ENCODE measurements around the gene CDH13.

CDH13 gene

DNA sequence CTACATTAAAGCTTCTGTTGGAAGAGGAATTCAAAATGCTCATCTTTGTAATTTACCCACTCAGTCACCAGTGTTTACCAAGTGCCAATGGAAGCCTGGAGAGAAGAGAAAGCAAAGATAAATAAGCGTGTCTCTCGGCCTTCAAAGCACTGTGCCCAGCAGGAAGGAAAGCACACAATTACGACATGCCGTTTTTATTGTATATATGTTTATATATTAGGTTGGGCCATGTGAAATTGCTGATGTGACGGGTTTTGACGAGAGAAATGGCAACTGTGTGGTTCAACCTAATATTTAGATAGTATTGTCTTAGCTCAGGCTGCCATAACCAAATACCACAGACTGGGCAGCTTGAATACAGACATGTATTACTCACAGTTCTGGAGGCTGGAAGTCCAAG, 1101.7 kb downstream of the CDH13 start:
- H3K4me3 ChIP-seq (ENCODE audit: low read length) = no peak overlapping the region
- H3K27ac ChIP-seq (ENCODE audit: low read length) = no peak overlapping the region
- H3K27me3 ChIP-seq (ENCODE audit: control insufficient read depth, insufficient read depth, low read length) = no peaks in the 10 kb centered on the region
- no peaks in the 10 kb centered on the region for H3K36me3 ChIP-seq (ENCODE audit: control insufficient read depth, insufficient read depth, low read length)
- WGBS (ENCODE audit: insufficient coverage, insufficient read length) = 100% methylated on average over 2 of the region's 6 CpGs
- no peaks in the 10 kb centered on the region for H3K4me1 ChIP-seq (ENCODE audit: control insufficient read depth, insufficient read depth, low read length)
- no peak for DNase-seq (ENCODE audit: low read depth, low spot score)
- H3K9me3 ChIP-seq (ENCODE audit: control insufficient read depth, insufficient read depth, low read length) = no peaks in the 10 kb centered on the region

DNA sequence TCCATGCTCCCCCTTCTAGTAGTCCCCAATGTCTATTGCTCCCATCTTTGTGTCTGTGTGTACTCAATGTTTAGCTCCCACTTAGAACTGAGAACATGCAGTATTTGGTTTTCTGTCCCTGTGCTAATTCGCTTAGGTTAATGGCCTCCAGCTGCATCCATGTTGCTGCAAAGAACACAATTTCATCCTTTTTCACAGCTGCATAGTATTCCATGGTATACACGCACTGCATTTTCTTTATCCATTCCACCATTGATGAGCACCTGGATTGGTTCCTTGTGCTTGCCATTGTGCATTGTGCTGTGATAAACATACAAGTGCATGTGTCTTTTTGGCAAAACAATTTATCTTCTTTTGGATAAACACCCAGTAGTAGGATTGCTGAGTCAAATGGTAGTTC, 1104.0 kb downstream of the CDH13 start:
- DNase-seq (ENCODE audit: low read depth, low spot score) = no peak
- Histone ChIP-seq H3K9me3 (ENCODE audit: control insufficient read depth, insufficient read depth, low read length) (no peaks in the 10 kb centered on the region; the same call in 1 of the 2 replicates), H3K27me3 (ENCODE audit: control insufficient read depth, insufficient read depth, low read length) (no peaks in the 10 kb centered on the region), H3K27ac (ENCODE audit: low read length) (no peak overlapping the region), H3K4me1 (ENCODE audit: control insufficient read depth, insufficient read depth, low read length) (no peaks in the 10 kb centered on the region), H3K36me3 (ENCODE audit: control insufficient read depth, insufficient read depth, low read length) (no peaks in the 10 kb centered on the region), H3K4me3 (ENCODE audit: low read length) (no peak overlapping the region)
- WGBS (ENCODE audit: insufficient coverage, insufficient read length) = no CpG with 5 or more reads among the region's 2 CpGs

DNA sequence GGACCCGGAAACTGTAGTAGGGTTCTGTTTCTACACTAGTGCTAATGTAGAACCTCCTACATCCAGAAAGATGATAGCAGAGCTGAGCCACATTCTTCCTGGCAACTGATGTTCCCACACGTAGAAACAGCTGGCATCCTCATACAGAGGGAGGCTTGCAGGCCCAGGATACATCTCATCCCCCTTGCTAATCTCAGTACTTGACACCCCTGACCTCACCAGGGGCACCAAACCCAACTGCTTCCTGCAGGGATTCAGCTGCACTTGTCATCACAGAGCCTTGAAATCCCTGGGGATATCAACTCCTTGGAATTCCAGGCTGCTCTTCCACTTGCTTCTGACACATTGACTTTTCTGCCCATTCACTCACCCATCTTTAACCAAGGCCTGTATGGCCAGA, 1105.8 kb downstream of the CDH13 start:
- no peak for DNase-seq (ENCODE audit: low read depth, low spot score)
- no peaks in the 10 kb centered on the region for H3K4me1 ChIP-seq (ENCODE audit: control insufficient read depth, insufficient read depth, low read length)
- H3K27ac ChIP-seq (ENCODE audit: low read length) = no peak overlapping the region
- H3K4me3 ChIP-seq (ENCODE audit: low read length) = no peak overlapping the region
- no peaks in the 10 kb centered on the region for H3K36me3 ChIP-seq (ENCODE audit: control insufficient read depth, insufficient read depth, low read length)
- H3K27me3 ChIP-seq (ENCODE audit: control insufficient read depth, insufficient read depth, low read length) = no peaks in the 10 kb centered on the region
- no CpG with 5 or more reads among the region's 2 CpGs for WGBS (ENCODE audit: insufficient coverage, insufficient read length)
- H3K9me3 ChIP-seq (ENCODE audit: control insufficient read depth, insufficient read depth, low read length) = no peaks in the 10 kb centered on the region; the same call in 1 of the 2 replicates

DNA sequence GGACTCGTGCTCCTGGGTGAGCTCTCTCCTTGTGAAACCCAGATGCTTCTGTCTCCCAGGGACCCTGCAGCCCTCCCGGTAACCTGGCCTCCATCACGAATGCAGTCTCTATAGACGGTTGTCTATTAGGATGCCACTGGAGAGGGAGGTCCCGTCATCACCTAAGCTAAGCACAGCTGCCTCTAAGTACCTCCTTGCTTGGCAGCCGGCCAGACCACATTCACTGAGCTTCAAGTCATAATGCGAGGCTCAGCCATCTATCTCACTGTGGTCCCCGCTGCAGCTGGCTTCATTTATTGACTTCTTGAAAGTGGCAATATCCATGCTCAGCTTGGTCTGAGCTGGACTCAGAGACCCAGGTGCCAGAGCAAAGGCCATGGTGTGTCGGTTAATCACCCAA, 1106.5 kb downstream of the CDH13 start:
- Histone ChIP-seq H3K36me3 (ENCODE audit: control insufficient read depth, insufficient read depth, low read length) (no peaks in the 10 kb centered on the region), H3K27ac (ENCODE audit: low read length) (no peak overlapping the region), H3K9me3 (ENCODE audit: control insufficient read depth, insufficient read depth, low read length) (no peaks in the 10 kb centered on the region; the same call in 1 of the 2 replicates), H3K4me1 (ENCODE audit: control insufficient read depth, insufficient read depth, low read length) (no peaks in the 10 kb centered on the region), H3K4me3 (ENCODE audit: low read length) (no peak overlapping the region), H3K27me3 (ENCODE audit: control insufficient read depth, insufficient read depth, low read length) (no peaks in the 10 kb centered on the region)
- WGBS (ENCODE audit: insufficient coverage, insufficient read length) = no CpG with 5 or more reads among the region's 9 CpGs
- DNase-seq (ENCODE audit: low read depth, low spot score) = no peak

DNA sequence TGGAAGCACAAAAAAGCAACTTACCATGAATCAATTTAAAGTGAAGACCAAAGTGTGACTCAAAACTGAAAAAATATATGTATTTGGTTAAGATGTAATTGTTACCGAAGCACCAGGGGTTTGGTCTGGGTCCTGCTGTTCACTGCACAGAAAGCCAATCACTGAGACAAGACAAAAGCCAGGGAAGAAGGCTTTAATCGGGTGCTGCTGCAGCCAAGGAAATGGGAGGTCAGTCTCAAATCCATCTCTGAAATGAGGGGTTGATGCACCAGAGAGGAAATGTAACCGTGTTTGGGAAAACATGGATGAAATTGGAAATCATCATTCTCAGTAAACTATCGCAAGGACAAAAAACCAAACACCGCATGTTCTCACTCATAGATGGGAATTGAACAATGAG, 1107.4 kb downstream of the CDH13 start:
- WGBS (ENCODE audit: insufficient coverage, insufficient read length) = no CpG with 5 or more reads among the region's 5 CpGs

DNA sequence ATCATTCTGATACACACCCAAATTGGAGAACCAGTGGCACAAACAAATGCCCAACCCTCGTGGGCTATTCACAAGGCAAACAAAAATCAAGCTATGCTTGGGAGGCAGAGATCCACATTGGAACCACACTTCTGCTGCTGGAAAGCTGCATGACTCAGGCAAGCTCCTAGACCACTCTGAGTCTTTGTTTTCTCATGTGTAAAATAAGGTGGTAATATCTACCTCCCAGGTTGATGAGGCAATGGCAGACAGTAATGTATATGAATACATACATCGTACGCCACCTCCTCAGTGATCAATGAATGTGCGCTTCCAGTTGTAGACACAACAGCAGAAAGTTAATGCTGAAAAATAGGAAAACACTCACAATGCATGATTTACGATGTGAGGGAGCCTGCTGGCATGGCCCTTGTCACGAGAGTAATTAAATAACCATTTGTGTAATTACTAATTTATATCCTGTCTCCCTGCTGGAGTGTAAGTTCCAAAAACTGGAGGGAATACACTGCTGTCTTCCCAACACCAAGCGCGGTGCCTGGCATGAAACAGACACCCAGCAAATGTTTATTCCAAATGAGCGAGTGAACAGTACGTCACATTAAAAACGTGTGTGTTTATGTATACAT, 1111.1 kb downstream of the CDH13 start:
- Histone ChIP-seq H3K4me3 (ENCODE audit: low read length) (no peak overlapping the region), H3K9me3 (ENCODE audit: control insufficient read depth, insufficient read depth, low read length) (no peaks in the 10 kb centered on the region; the same call in 1 of the 2 replicates), H3K27ac (ENCODE audit: low read length) (no peak overlapping the region), H3K4me1 (ENCODE audit: control insufficient read depth, insufficient read depth, low read length) (no peaks in the 10 kb centered on the region), H3K36me3 (ENCODE audit: control insufficient read depth, insufficient read depth, low read length) (no peaks in the 10 kb centered on the region), H3K27me3 (ENCODE audit: control insufficient read depth, insufficient read depth, low read length) (no peaks in the 10 kb centered on the region)
- WGBS (ENCODE audit: insufficient coverage, insufficient read length) = no CpG with 5 or more reads among the region's 11 CpGs
- DNase-seq (ENCODE audit: low read depth, low spot score) = no peak

More for the DNA sequence above, 1107.4 kb downstream of the CDH13 start:
- Histone ChIP-seq H3K4me1 (ENCODE audit: control insufficient read depth, insufficient read depth, low read length) (no peaks in the 10 kb centered on the region), H3K27ac (ENCODE audit: low read length) (no peak overlapping the region), H3K4me3 (ENCODE audit: low read length) (no peak overlapping the region), H3K27me3 (ENCODE audit: control insufficient read depth, insufficient read depth, low read length) (no peaks in the 10 kb centered on the region), H3K9me3 (ENCODE audit: control insufficient read depth, insufficient read depth, low read length) (no peaks in the 10 kb centered on the region; the same call in 1 of the 2 replicates), H3K36me3 (ENCODE audit: control insufficient read depth, insufficient read depth, low read length) (no peaks in the 10 kb centered on the region)
- no peak for DNase-seq (ENCODE audit: low read depth, low spot score)

DNA sequence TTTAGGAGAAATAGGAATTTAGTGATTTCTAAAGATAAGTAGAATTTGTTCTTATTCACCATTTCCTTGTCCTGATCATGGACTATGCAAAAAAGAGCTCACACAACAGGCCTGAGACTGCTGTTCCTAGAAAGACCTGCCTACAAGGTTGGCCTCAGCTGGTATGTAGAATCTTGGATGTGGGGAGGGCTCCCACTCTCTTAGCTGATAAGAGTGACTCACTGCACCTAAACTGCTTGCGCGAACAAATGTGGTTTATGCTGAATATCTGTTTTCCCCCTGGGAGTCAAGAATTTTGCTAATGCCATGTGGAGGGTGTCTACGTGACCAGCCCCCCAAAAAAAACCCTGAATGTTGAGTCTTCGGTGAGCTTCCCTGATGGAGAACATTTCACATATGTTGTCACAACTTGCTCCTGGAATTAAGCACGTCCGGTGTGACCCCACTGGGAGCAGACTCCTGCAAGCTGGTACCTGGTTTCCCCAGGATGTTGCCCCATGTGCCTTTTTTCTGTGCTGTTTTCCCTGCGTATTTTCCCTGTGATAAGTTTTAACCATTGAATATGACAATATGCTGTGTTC, 1112.2 kb downstream of the CDH13 start:
- Histone ChIP-seq H3K27ac (ENCODE audit: low read length) (no peak overlapping the region), H3K4me1 (ENCODE audit: control insufficient read depth, insufficient read depth, low read length) (no peaks in the 10 kb centered on the region), H3K27me3 (ENCODE audit: control insufficient read depth, insufficient read depth, low read length) (no peaks in the 10 kb centered on the region), H3K36me3 (ENCODE audit: control insufficient read depth, insufficient read depth, low read length) (no peaks in the 10 kb centered on the region), H3K9me3 (ENCODE audit: control insufficient read depth, insufficient read depth, low read length) (no peaks in the 10 kb centered on the region; the same call in 1 of the 2 replicates), H3K4me3 (ENCODE audit: low read length) (no peak overlapping the region)
- WGBS (ENCODE audit: insufficient coverage, insufficient read length) = no CpG with 5 or more reads among the region's 7 CpGs
- DNase-seq (ENCODE audit: low read depth, low spot score) = no peak

DNA sequence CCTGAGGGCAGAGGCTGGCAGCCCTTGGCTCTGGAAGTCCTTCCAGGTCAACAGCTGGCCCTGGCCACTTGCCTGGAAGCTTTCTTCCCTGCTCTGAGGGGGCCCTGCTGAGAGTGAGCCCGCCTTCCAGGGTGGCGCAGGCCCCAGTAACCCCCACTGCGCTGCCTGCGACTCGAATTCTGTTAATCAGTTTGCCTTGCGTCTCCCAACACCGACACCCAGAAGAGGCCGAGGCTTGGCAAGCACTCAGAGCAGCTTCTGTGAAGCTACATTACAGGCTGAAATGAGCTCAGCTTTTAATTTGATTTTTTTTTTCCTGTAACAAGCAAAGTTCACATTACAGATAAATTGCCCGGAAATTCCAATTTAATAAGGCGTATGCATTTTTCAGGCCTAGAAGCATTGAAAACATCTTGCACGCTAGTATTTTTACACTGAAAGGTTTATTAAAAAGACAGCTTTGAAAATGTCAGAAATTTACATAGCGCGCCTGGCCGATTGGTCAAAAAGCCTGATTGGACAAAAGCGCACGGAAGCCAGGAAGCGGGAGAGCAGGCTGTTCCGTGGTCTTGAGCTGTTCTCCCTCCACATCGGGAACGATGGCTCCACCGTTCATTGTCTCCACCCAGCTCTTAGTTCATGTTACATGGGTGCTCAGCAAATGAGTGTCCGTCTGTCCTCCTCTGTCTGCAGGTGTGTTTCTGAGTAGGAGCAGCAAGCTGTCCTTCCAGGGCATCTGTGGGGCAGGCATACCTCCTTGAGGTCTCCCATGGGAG, 1115.5 kb downstream of the CDH13 start:
- Histone ChIP-seq H3K4me1 (ENCODE audit: control insufficient read depth, insufficient read depth, low read length) (no peaks in the 10 kb centered on the region), H3K36me3 (ENCODE audit: control insufficient read depth, insufficient read depth, low read length) (no peaks in the 10 kb centered on the region), H3K4me3 (ENCODE audit: low read length) (no peak overlapping the region), H3K27me3 (ENCODE audit: control insufficient read depth, insufficient read depth, low read length) (no peaks in the 10 kb centered on the region), H3K27ac (ENCODE audit: low read length) (no peak overlapping the region), H3K9me3 (ENCODE audit: control insufficient read depth, insufficient read depth, low read length) (no peaks in the 10 kb centered on the region)
- no CpG with 5 or more reads among the region's 22 CpGs for WGBS (ENCODE audit: insufficient coverage, insufficient read length)
- DNase-seq (ENCODE audit: low read depth, low spot score) = no peak

DNA sequence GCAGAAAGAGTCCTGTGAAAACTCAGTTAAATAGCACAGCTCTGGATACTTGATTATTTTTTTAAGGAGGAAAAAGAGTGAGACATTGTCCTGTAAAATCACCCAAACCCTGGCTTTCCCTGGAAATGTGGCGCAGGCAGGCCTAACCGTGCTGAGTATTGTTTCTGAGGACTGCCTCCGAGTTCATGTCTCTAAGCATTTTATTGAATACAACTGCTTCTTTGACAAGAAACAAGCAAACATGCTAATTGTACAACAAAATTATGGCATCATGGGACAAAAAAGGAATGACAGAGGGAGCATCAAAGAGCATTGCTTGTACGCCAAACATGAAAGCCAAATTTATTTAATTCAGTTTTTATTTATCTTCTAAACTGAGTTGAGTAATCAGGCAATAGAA, 1116.5 kb downstream of the CDH13 start:
- H3K9me3 ChIP-seq (ENCODE audit: control insufficient read depth, insufficient read depth, low read length) = no peaks in the 10 kb centered on the region
- no CpG with 5 or more reads among the region's 4 CpGs for WGBS (ENCODE audit: insufficient coverage, insufficient read length)

DNA sequence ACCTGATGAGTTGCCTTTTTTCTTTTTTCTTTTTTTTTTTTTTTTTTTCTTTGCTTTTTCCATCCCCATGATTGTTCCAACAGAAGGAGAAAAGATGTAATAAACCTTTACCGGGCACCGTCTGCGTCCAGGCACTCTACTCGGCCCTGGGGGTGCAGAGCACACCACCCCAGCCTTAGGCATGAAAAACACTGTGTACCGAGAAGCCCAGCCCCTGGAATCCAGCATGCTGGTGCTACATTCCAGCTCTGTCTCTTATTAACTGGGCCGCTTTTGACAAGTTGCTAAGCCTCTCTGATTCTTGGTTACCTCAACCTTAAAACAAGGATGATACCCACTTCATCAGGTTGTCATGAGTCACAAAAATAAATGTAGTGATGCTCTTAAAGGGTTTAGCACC, 1117.0 kb downstream of the CDH13 start:
- Histone ChIP-seq H3K4me1 (ENCODE audit: control insufficient read depth, insufficient read depth, low read length) (no peaks in the 10 kb centered on the region), H3K36me3 (ENCODE audit: control insufficient read depth, insufficient read depth, low read length) (no peaks in the 10 kb centered on the region), H3K27ac (ENCODE audit: low read length) (no peak overlapping the region), H3K9me3 (ENCODE audit: control insufficient read depth, insufficient read depth, low read length) (no peaks in the 10 kb centered on the region), H3K27me3 (ENCODE audit: control insufficient read depth, insufficient read depth, low read length) (no peaks in the 10 kb centered on the region), H3K4me3 (ENCODE audit: low read length) (no peak overlapping the region)
- DNase-seq (ENCODE audit: low read depth, low spot score) = no peak
- no CpG with 5 or more reads among the region's 6 CpGs for WGBS (ENCODE audit: insufficient coverage, insufficient read length)

More for the DNA sequence above, 1116.5 kb downstream of the CDH13 start:
- no peaks in the 10 kb centered on the region for H3K36me3 ChIP-seq (ENCODE audit: control insufficient read depth, insufficient read depth, low read length)
- H3K4me1 ChIP-seq (ENCODE audit: control insufficient read depth, insufficient read depth, low read length) = no peaks in the 10 kb centered on the region
- no peak for DNase-seq (ENCODE audit: low read depth, low spot score)
- H3K27me3 ChIP-seq (ENCODE audit: control insufficient read depth, insufficient read depth, low read length) = no peaks in the 10 kb centered on the region
- no peak overlapping the region for H3K27ac ChIP-seq (ENCODE audit: low read length)
- no peak overlapping the region for H3K4me3 ChIP-seq (ENCODE audit: low read length)
